Hepatocyte (in vitro differentiated cells): ENCODE data around the gene DAND5. TPM values are rescaled to one million over a fixed set of nuclear protein-coding genes. Genes with fewer than 3 reads are reported as not detected.
A peak's percentile ranks its signal among the peaks of the same experiment; 100 is the strongest.

ENCODE experiments used
- DNase-seq: peaks from one replicate; pipeline ENCODE4 v3.0.0-alpha.2; 2016; ENCODE audit warnings: low spot score
- H2AFZ ChIP-seq: fragments of 200-600 bp; sonication (generic); 2 replicates; pipeline ENCODE4 v1.6.0; 2016; ENCODE audit warnings: antibody characterized with exemption, mild to moderate bottlenecking
- H3K27ac ChIP-seq: fragments of 200-600 bp; sonication (generic); 2 replicates; pipeline ENCODE4 v1.5.1; 2016; ENCODE audit warnings: mild to moderate bottlenecking
- H3K27me3 ChIP-seq: fragments of 200-600 bp; sonication (generic); 2 replicates; pipeline ENCODE4 v1.6.1; 2016
- H3K36me3 ChIP-seq: fragments of 200-600 bp; sonication (generic); replicated peaks from 2 replicates; pipeline ENCODE4 v1.5.1; 2016; ENCODE audit warnings: low read depth; ENCODE audit not compliant: insufficient read depth
- H3K4me1 ChIP-seq: fragments of 200-600 bp; sonication (generic); 2 replicates; pipeline ENCODE4 v1.5.1; 2016; ENCODE audit warnings: mild to moderate bottlenecking, moderate library complexity; ENCODE audit not compliant: insufficient read depth
- H3K4me2 ChIP-seq: fragments of 200-600 bp; sonication (generic); 2 replicates; pipeline ENCODE4 v1.6.0; 2016
- H3K4me3 ChIP-seq: fragments of 200-600 bp; sonication (generic); 2 replicates; pipeline ENCODE4 v1.5.1; 2016; ENCODE audit warnings: mild to moderate bottlenecking
- H3K79me2 ChIP-seq: fragments of 200-600 bp; sonication (generic); 2 replicates; pipeline ENCODE4 v1.6.0; 2017; ENCODE audit warnings: mild to moderate bottlenecking
- H3K9me2 ChIP-seq: fragments of 200-600 bp; sonication (generic); replicated peaks from 2 replicates; pipeline ENCODE4 v1.6.0; 2017; ENCODE audit warnings: mild to moderate bottlenecking; ENCODE audit not compliant: insufficient read depth
- H3K9me3 ChIP-seq: fragments of 200-600 bp; sonication (generic); 2 replicates; pipeline ENCODE4 v1.5.1; 2016; ENCODE audit warnings: low read depth, mild to moderate bottlenecking
- H4K20me1 ChIP-seq: fragments of 200-600 bp; sonication (generic); 2 replicates; pipeline ENCODE4 v1.6.0; 2016; ENCODE audit warnings: mild to moderate bottlenecking; ENCODE audit not compliant: insufficient read depth, poor library complexity, severe bottlenecking
- CTCF ChIP-seq: fragments of 200-600 bp; sonication (generic); IDR thresholded peaks from 2 replicates; pipeline ENCODE4 v1.5.1; 2016; ENCODE audit warnings: antibody characterized with exemption, mild to moderate bottlenecking; ENCODE audit not compliant: poor library complexity
- EZH2 ChIP-seq: fragments of 200-600 bp; sonication (generic); IDR thresholded peaks from 2 replicates; pipeline ENCODE4 v1.6.1; 2016; ENCODE audit warnings: antibody characterized with exemption, mild to moderate bottlenecking, borderline replicate concordance
- EZH2phosphoT487 ChIP-seq: fragments of 200-600 bp; sonication (generic); IDR thresholded peaks from one replicate; pipeline ENCODE4 v1.6.1; 2018; ENCODE audit warnings: antibody characterized with exemption, mild to moderate bottlenecking, low read depth, moderate library complexity; ENCODE audit not compliant: unreplicated experiment, severe bottlenecking
- WGBS: methylation state at CpG from one replicate; pipeline ENCODE4 v1.1.6; 2016; ENCODE audit warnings: low lambda C conversion rate; ENCODE audit errors: missing lambda C conversion rate; 5-methylcytosine and 5-hydroxymethylcytosine counted together
- polyA plus RNA-seq: library from polyadenylated mRNA; unstranded; fragments of >200 nt; fragmentation: Nextera tagmentation; extraction: Ambion mirVana; gene quantifications from 2 replicates; pipeline ENCODE4 v1.2.1, GENCODE V29; 2016
- total RNA-seq: library from RNA; depleted of rRNA; stranded (reverse); fragments of >200 nt; gene quantifications from 2 replicates; pipeline ENCODE4 v1.2.3, GENCODE V29; 2014

The DAND5 gene
- total and polyA plus RNA-seq, 2 experiments from 2014 or later, result 0.17 TPM; not detected in 1

GRCh38 chr19:12924621-12925310, 44.6 kb upstream of the DAND5 start:
- no peak overlapping the region for H3K27ac ChIP-seq
- no peaks in the 10 kb centered on the region for H3K9me3 ChIP-seq
- H4K20me1 ChIP-seq, result no peaks in the 10 kb centered on the region
- H3K36me3 ChIP-seq, result no peaks in the 10 kb centered on the region
- H3K4me2 ChIP-seq, result no peak overlapping the region
- H3K27me3 ChIP-seq, result no peaks in the 10 kb centered on the region
- H3K79me2 ChIP-seq, result no peaks in the 10 kb centered on the region
- H3K9me2 ChIP-seq, result no peaks in the 10 kb centered on the region
- no peak overlapping the region for H2AFZ ChIP-seq
- DNase-seq, result no peak
- H3K4me1 ChIP-seq, result no peaks in the 10 kb centered on the region
- no peak for TF ChIP-seq CTCF
- TF ChIP-seq EZH2, result no peak
- no peak for TF ChIP-seq EZH2phosphoT487
- WGBS, result 99% methylated on average over 29 of the region's 29 CpGs
- H3K4me3 ChIP-seq, result no peak overlapping the region

GRCh38 chr19:12930002-12930645, 39.3 kb upstream of the DAND5 start:
- Histone ChIP-seq H3K79me2 (peaks cover 27% of the 10 kb centered on the region), H3K27me3 (no peaks in the 10 kb centered on the region), H2AFZ (no peak overlapping the region), H3K27ac (no peak overlapping the region), H3K4me3 (no peak overlapping the region), H3K9me3 (no peaks in the 10 kb centered on the region), H4K20me1 (peaks cover 3% of the 10 kb centered on the region), H3K36me3 (no peaks in the 10 kb centered on the region), H3K9me2 (no peaks in the 10 kb centered on the region), H3K4me1 (no peaks in the 10 kb centered on the region), H3K4me2 (no peak overlapping the region)
- no peak for DNase-seq
- TF ChIP-seq EZH2phosphoT487 (no peak), EZH2 (no peak), CTCF (no peak)
- WGBS, result 98% methylated on average over 19 of the region's 19 CpGs

- no peaks in the 10 kb centered on the region for H3K27me3 ChIP-seq
- DNase-seq, result no peak
- no peaks in the 10 kb centered on the region for H3K9me3 ChIP-seq
- H4K20me1 ChIP-seq, result peaks cover 3% of the 10 kb centered on the region
- peaks cover 27% of the 10 kb centered on the region for H3K79me2 ChIP-seq
- WGBS, result 35% methylated on average over 16 of the region's 16 CpGs
- peak overlapping the region; percentile 96 for H3K4me2 ChIP-seq
- no peaks in the 10 kb centered on the region for H3K36me3 ChIP-seq
- H3K4me3 ChIP-seq, result peak overlapping the region; percentile 61
- peaks cover 6% of the 10 kb centered on the region for H3K4me1 ChIP-seq
- H3K9me2 ChIP-seq, result no peaks in the 10 kb centered on the region
- peak overlapping the region; percentile 78 for H3K27ac ChIP-seq
- no peak for TF ChIP-seq EZH2
- no peak for TF ChIP-seq EZH2phosphoT487
- TF ChIP-seq CTCF, result no peak
- H2AFZ ChIP-seq, result peak overlapping the region; percentile 59
Observed at GRCh38 chr19:12932392-12933286, 36.7 kb upstream of the DAND5 start.
